ENCODE data around the gene TRAF2. TPM values are rescaled to one million over a fixed set of nuclear protein-coding genes. Genes with fewer than 3 reads are reported as not detected.

The TRAF2 gene
- total and polyA plus RNA-seq, 2 of the 13 experiments (the other 11 are each of a cell fraction or from before 2014, with no cell fraction given) = 12.4 to 13.6 TPM

DNA sequence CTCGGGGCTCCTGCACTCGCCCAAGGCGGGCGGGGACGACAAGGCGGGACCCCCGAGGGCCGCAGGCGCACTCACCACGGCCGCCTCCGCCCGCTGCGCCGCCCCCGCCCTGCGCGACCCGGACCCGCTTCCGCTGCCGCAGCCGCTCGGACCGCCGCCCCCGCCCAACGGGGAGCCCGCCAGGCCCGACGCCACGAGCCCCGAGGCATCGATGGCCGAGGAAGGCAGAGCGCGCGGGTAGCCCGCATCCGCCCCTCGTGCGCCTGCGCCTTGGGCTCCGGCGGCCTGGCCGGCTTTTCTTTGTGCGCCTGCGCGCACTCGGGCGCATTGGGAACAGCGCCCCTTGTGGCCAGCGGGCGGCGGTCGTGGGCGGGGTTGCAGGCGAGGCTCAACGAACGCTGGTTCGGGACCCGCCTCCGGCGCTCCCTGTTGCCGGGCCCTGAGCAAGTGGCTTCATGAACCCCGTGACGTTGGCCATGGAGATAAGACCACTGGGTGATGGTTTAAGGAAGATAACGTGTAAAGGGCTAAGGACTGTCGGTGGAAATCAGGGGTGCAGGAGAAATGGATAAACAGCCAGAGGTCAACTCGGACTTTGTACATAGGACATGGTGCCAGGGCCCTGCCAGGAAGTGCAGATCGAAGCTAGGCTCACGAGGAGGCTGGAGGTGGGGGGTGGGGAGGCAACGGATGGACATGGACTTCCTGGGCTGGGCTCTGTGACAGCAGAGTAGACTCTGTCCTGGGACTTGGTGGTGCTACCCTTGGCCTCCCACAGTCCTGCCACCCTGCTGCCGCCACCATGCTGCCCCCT, 58.4 kb downstream of the TRAF2 start, which contains the start of the genes C8G and FBXW5 (continued):
- TF ChIP-seq, protein P1, sequence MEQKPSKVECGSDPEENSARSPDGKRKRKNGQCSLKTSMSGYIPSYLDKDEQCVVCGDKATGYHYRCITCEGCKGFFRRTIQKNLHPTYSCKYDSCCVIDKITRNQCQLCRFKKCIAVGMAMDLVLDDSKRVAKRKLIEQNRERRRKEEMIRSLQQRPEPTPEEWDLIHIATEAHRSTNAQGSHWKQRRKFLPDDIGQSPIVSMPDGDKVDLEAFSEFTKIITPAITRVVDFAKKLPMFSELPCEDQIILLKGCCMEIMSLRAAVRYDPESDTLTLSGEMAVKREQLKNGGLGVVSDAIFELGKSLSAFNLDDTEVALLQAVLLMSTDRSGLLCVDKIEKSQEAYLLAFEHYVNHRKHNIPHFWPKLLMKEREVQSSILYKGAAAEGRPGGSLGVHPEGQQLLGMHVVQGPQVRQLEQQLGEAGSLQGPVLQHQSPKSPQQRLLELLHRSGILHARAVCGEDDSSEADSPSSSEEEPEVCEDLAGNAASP (CRISPR knock-in tag; IDR thresholded peaks at IDR 0.05; ENCODE audit: borderline replicate concordance) = 0 out of 2 replicates have a peak, but pooled peaks have one; percentile 25
- TF ChIP-seq ZNF562 (CRISPR knock-in tag; IDR thresholded peaks at IDR 0.05; ENCODE audit: borderline replicate concordance) = no peak
- TF ChIP-seq RCOR2 (CRISPR knock-in tag; IDR thresholded peaks at IDR 0.05) = peak; percentile 57; the same call in 1 of the 2 replicates
- peak; percentile 30 for TF ChIP-seq HDAC2 (CRISPR knock-in tag; IDR thresholded peaks at IDR 0.05)
- no peak for TF ChIP-seq ZBTB33 (CRISPR knock-in tag; IDR thresholded peaks at IDR 0.05)
- TF ChIP-seq GMEB1 (CRISPR knock-in tag; IDR thresholded peaks at IDR 0.05; ENCODE audit: borderline replicate concordance) = peak; percentile 41; the same call in 1 of the 2 replicates
- no peak for TF ChIP-seq PRPF4 (IDR thresholded peaks at IDR 0.05; ENCODE audit: low read depth, low read length, poor library complexity, severe bottlenecking)
- 0 out of 2 replicates have a peak, but pooled peaks have one; percentile 47 for TF ChIP-seq NFKBIZ (CRISPR knock-in tag; IDR thresholded peaks at IDR 0.05)
- no peak for TF ChIP-seq RARA (CRISPR knock-in tag; IDR thresholded peaks at IDR 0.05)
- no peak for TF ChIP-seq NFRKB (IDR thresholded peaks at IDR 0.05)
- TF ChIP-seq ZNF121 (CRISPR knock-in tag; IDR thresholded peaks at IDR 0.05) = no peak
- peak; percentile 65 for TF ChIP-seq KDM2A (CRISPR knock-in tag; IDR thresholded peaks at IDR 0.05; ENCODE audit: borderline replicate concordance, low read depth)
- TF ChIP-seq PAWR (CRISPR knock-in tag; IDR thresholded peaks at IDR 0.05; ENCODE audit: borderline replicate concordance) = no peak
- no peak for TF ChIP-seq PTBP1 (IDR thresholded peaks at IDR 0.05; ENCODE audit: low read depth, low read length, poor library complexity, severe bottlenecking)
- TF ChIP-seq ZNF749 (CRISPR knock-in tag; IDR thresholded peaks at IDR 0.05; ENCODE audit: borderline replicate concordance) = peak; percentile 78; the same call in 1 of the 2 replicates
- TF ChIP-seq, protein P2, sequence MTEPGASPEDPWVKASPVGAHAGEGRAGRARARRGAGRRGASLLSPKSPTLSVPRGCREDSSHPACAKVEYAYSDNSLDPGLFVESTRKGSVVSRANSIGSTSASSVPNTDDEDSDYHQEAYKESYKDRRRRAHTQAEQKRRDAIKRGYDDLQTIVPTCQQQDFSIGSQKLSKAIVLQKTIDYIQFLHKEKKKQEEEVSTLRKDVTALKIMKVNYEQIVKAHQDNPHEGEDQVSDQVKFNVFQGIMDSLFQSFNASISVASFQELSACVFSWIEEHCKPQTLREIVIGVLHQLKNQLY (CRISPR knock-in tag; IDR thresholded peaks at IDR 0.05) = no peak
- no peak for TF ChIP-seq ZNF766 (CRISPR knock-in tag; IDR thresholded peaks at IDR 0.05; ENCODE audit: borderline replicate concordance)
- TF ChIP-seq LCORL (IDR thresholded peaks at IDR 0.05) = no peak
- peak; percentile 61 for TF ChIP-seq LCORL (CRISPR knock-in tag; IDR thresholded peaks at IDR 0.05)
- TF ChIP-seq ZNF790 (CRISPR knock-in tag; IDR thresholded peaks at IDR 0.05; ENCODE audit: borderline replicate concordance) = 0 out of 2 replicates have a peak, but pooled peaks have one; percentile 50
- peak; percentile 37; the same call in 1 of the 2 replicates for TF ChIP-seq HNF1B (CRISPR knock-in tag; IDR thresholded peaks at IDR 0.05)
- peak; percentile 23 for TF ChIP-seq ZNF883 (CRISPR knock-in tag; IDR thresholded peaks at IDR 0.05; ENCODE audit: not compliant biosample characterization)
